Liver (tissue), 9 donors: ENCODE data around the gene RALGAPA2. TPM values are rescaled to one million over a fixed set of nuclear protein-coding genes. Genes with fewer than 3 reads are reported as not detected.

Experiments used
- DNase-seq: peaks from one replicate; pipeline ENCODE4 v3.0.0-alpha.2; 2017; ENCODE audit warnings: low spot score
- H3K27ac ChIP-seq, 2 donors: one replicate each; pipeline ENCODE4 v1.7.0; 2013; ENCODE audit warnings: inconsistent platforms in 2 of 2, low read length in 2 of 2, control low read depth in 1 of 2, low read depth in 1 of 2, mild to moderate bottlenecking in 1 of 2
- H3K27me3 ChIP-seq, 4 donors: one replicate each; pipeline versions ENCODE4 v1.6.1 to v1.7.0; 2013; ENCODE audit warnings: low read length in 3 of 4, inconsistent platforms in 1 of 4, mild to moderate bottlenecking in 1 of 4, moderate library complexity in 1 of 4; ENCODE audit not compliant: control insufficient read depth in 4 of 4, insufficient read depth in 4 of 4
- H3K36me3 ChIP-seq, 4 donors: one replicate each; pipeline versions ENCODE4 v1.6.1 to v1.7.0; 2013; ENCODE audit warnings: low read length in 3 of 4, mild to moderate bottlenecking in 3 of 4, low read depth in 1 of 4, moderate library complexity in 1 of 4; ENCODE audit not compliant: control insufficient read depth in 4 of 4, insufficient read depth in 3 of 4
- H3K4me1 ChIP-seq, 4 donors: one replicate each; pipeline versions ENCODE4 v1.6.1 to v1.7.0; 2013; ENCODE audit warnings: low read length in 3 of 4, mild to moderate bottlenecking in 3 of 4, moderate library complexity in 1 of 4; ENCODE audit not compliant: control insufficient read depth in 4 of 4, insufficient read depth in 4 of 4
- H3K4me3 ChIP-seq, 3 donors: one replicate each; pipeline versions ENCODE4 v1.6.1 to v1.7.0; 2013; ENCODE audit warnings: low read length in 3 of 3, control low read depth in 1 of 3, low read depth in 1 of 3, mild to moderate bottlenecking in 1 of 3
- H3K9ac ChIP-seq, 2 donors: one replicate each; pipeline ENCODE4 v1.7.0; 2013; ENCODE audit warnings: low read length in 2 of 2, mild to moderate bottlenecking in 2 of 2, moderate library complexity in 2 of 2, control low read depth in 1 of 2, low read depth in 1 of 2
- H3K9me3 ChIP-seq, 4 donors: one replicate each; pipeline versions ENCODE4 v1.6.1 to v1.7.0; 2013; ENCODE audit warnings: low read length in 3 of 4; ENCODE audit not compliant: control insufficient read depth in 4 of 4
- CTCF ChIP-seq: fragments of 150-350 bp; IDR thresholded peaks from 2 replicates; pipeline ENCODE4 v1.5.1; 2017; ENCODE audit warnings: improper control_type of control experiment, low read depth, low read length; ENCODE audit not compliant: missing input control
- EGR1 ChIP-seq, 2 donors: IDR thresholded peaks; 2 replicates each; pipeline ENCODE4 v1.6.1; 2016 to 2018; ENCODE audit warnings: antibody characterized with exemption in 2 of 2, low read depth in 2 of 2
- FOXA1 ChIP-seq: IDR thresholded peaks from 2 replicates; pipeline ENCODE4 v1.6.1; 2016; ENCODE audit warnings: antibody characterized with exemption
- GABPA ChIP-seq, 2 donors: IDR thresholded peaks in 1 of 2; conservative IDR thresholded peaks in 1 of 2; 2 replicates each; pipeline ENCODE4 v1.6.1; 2016; ENCODE audit warnings: antibody characterized with exemption in 2 of 2, mild to moderate bottlenecking in 1 of 2, moderate library complexity in 1 of 2
- HNF4A ChIP-seq, 2 donors: conservative IDR thresholded peaks; 2 replicates each; pipeline ENCODE4 v1.6.1; 2016; ENCODE audit warnings: antibody characterized with exemption in 2 of 2, mild to moderate bottlenecking in 2 of 2
- HNF4G ChIP-seq: IDR thresholded peaks from 2 replicates; pipeline ENCODE4 v1.6.1; 2016; ENCODE audit warnings: antibody characterized with exemption
- JUND ChIP-seq, 2 donors: IDR thresholded peaks; 2 replicates each; pipeline ENCODE4 v1.6.1; 2016; ENCODE audit warnings: antibody characterized with exemption in 2 of 2
- NR2F2 ChIP-seq: IDR thresholded peaks from 2 replicates; pipeline ENCODE4 v1.6.1; 2016; ENCODE audit warnings: antibody characterized with exemption
- REST ChIP-seq: IDR thresholded peaks from 2 replicates; pipeline ENCODE4 v1.6.1; 2016; ENCODE audit warnings: antibody characterized with exemption, mild to moderate bottlenecking
- RXRA ChIP-seq, 2 donors: IDR thresholded peaks; 2 replicates each; pipeline ENCODE4 v1.6.1; 2017 to 2018; ENCODE audit warnings: antibody characterized with exemption in 2 of 2, mild to moderate bottlenecking in 1 of 2
- SP1 ChIP-seq: IDR thresholded peaks from 2 replicates; pipeline ENCODE4 v1.6.1; 2018; ENCODE audit warnings: antibody characterized with exemption, mild to moderate bottlenecking
- TAF1 ChIP-seq: conservative IDR thresholded peaks from 2 replicates; pipeline ENCODE4 v1.6.1; 2016; ENCODE audit warnings: antibody characterized with exemption, mild to moderate bottlenecking
- YY1 ChIP-seq: IDR thresholded peaks from 2 replicates; pipeline ENCODE4 v1.6.1; 2016; ENCODE audit warnings: antibody characterized with exemption, mild to moderate bottlenecking
- ZBTB33 ChIP-seq: IDR thresholded peaks from 2 replicates; pipeline ENCODE4 v1.6.1; 2016; ENCODE audit warnings: antibody characterized with exemption
- WGBS: extraction: QIAGEN DNeasy Blood & Tissue Kit; methylation state at CpG from one replicate; pipeline ENCODE4 v1.1.7; 2013; 5-methylcytosine and 5-hydroxymethylcytosine counted together
- polyA plus RNA-seq, 2 donors: library from polyadenylated mRNA; stranded (reverse) in 1 of 2; unstranded in 1 of 2; fragments of 200-250 nt in 1 of 2; fragments of >200 nt in 1 of 2; fragmentation: Nextera tagmentation in 1 of 2; extraction: Ambion mirVana in 1 of 2; gene quantifications; one replicate each; pipeline versions ENCODE4 v1.2.1 to v1.2.3, GENCODE V29; 2013 to 2015
- total RNA-seq, 2 donors: library from RNA; depleted of rRNA; stranded (reverse); fragments of >200 nt; gene quantifications; one replicate each; pipeline ENCODE4 v1.2.3, GENCODE V29; 2014
- donor health status: healthy.
- donor health status: healthy.
- donor health status: healthy.
- donor health status: healthy.
- donor health status: healthy.

Gene RALGAPA2
- total and polyA plus RNA-seq, 4 donors = 14.8 to 89.9 (median 25.1) TPM

GRCh38 chr20:20734475-20734948 lies 22.1 kb upstream of the RALGAPA2 start (continued):
- TF ChIP-seq REST (peak; percentile 34), GABPA (IDR thresholded peaks at IDR 0.05 in 1 of 2, conservative IDR thresholded peaks at IDR 0.05 in 1 of 2) (no peak), YY1 (peak; percentile 21), ZBTB33 (peak; percentile 22)

GRCh38 chr20:20733943-20734342 lies 21.5 kb upstream of the RALGAPA2 start:
- Histone ChIP-seq H3K27me3 (no peaks in the 10 kb centered on the region), H3K9me3 (no peaks in the 10 kb centered on the region), H3K9ac (no peak overlapping the region), H3K36me3 (no peaks in the 10 kb centered on the region), H3K4me3 (no peak overlapping the region), H3K4me1 (peaks cover 5 to 38% (median 18%) of the 10 kb centered on the region in 4 donors), H3K27ac (peak overlapping the region; percentile 47 to 67)
- TF ChIP-seq JUND (IDR thresholded peaks at IDR 0.05) (no peak), HNF4A (conservative IDR thresholded peaks at IDR 0.05) (no peak), HNF4G (no peak), REST (no peak), RXRA (IDR thresholded peaks at IDR 0.05) (no peak), NR2F2 (no peak)
- 85% methylated on average over 1 of the region's 1 CpG for WGBS
- no peak for DNase-seq

- no peak for DNase-seq
- H3K9me3 ChIP-seq = no peaks in the 10 kb centered on the region
- WGBS = 70% methylated on average over 4 of the region's 4 CpGs
- H3K4me3 ChIP-seq = no peak overlapping the region
- no peaks in the 10 kb centered on the region for H3K36me3 ChIP-seq
- peak overlapping the region; percentile 61 to 84 for H3K27ac ChIP-seq
- no peaks in the 10 kb centered on the region for H3K27me3 ChIP-seq
- H3K9ac ChIP-seq = no peak overlapping the region
- TF ChIP-seq TAF1 (no peak), EGR1 (IDR thresholded peaks at IDR 0.05; ENCODE audit: low read depth in 2 of 2) (no peak), NR2F2 (no peak), REST (no peak), SP1 (no peak), RXRA (IDR thresholded peaks at IDR 0.05) (no peak), YY1 (no peak), CTCF (no peak), FOXA1 (no peak)
- peaks cover 5 to 42% (median 18%) of the 10 kb centered on the region in 4 donors for H3K4me1 ChIP-seq
Observed at GRCh38 chr20:20732641-20733040, 20.2 kb upstream of the RALGAPA2 start.
